MG63 (cell line): ENCODE data around the gene MS4A2. TPM values are rescaled to one million over a fixed set of nuclear protein-coding genes. Genes with fewer than 3 reads are reported as not detected.
"Not testable (repeated sequence)": the region's sequence is repeated elsewhere in the genome, so short reads cannot be mapped to it uniquely, and the experiment has no call there.

Experiments used
- DNase-seq: peaks from one replicate; pipeline ENCODE4 v3.0.0-alpha.2; 2020
- H3K27me3 ChIP-seq: fragments of 250-450 bp; sonication (Bioruptor Pico); 2 replicates; pipeline ENCODE4 v1.5.1; 2020; ENCODE audit warnings: mild to moderate bottlenecking, moderate library complexity
- H3K36me3 ChIP-seq: fragments of 250-450 bp; sonication (Bioruptor Pico); 2 replicates; pipeline ENCODE4 v1.5.1; 2020; ENCODE audit warnings: mild to moderate bottlenecking, moderate library complexity
- H3K4me3 ChIP-seq: fragments of 250-450 bp; sonication (Bioruptor Pico); 2 replicates; pipeline ENCODE4 v1.5.1; 2020; ENCODE audit warnings: mild to moderate bottlenecking, moderate library complexity
- H3K9me3 ChIP-seq: fragments of 250-450 bp; sonication (Bioruptor Pico); 2 replicates; pipeline ENCODE4 v1.5.1; 2020; ENCODE audit warnings: mild to moderate bottlenecking, moderate library complexity
- total RNA-seq: library from RNA; depleted of rRNA; stranded (reverse); fragments of >200 nt; shearing (Covaris generic); gene quantifications from 2 replicates; pipeline ENCODE4 v1.2.3, GENCODE V29; 2014; ENCODE audit warnings: low replicate concordance

MS4A2 gene
- total RNA-seq, 1 experiment from 2014 or later: not detected

GRCh38 chr11:60087239-60087638 is 1.2 kb upstream of the MS4A2 start:
- Histone ChIP-seq H3K4me3 (no peak overlapping the region), H3K36me3 (no peaks in the 10 kb centered on the region), H3K27me3 (no peaks in the 10 kb centered on the region), H3K9me3 (no peaks in the 10 kb centered on the region)
- no peak for DNase-seq

GRCh38 chr11:60095477-60096120 is 7.1 kb downstream of the MS4A2 start:
- no peaks in the 10 kb centered on the region for H3K9me3 ChIP-seq
- no peak for DNase-seq
- no peak overlapping the region for H3K4me3 ChIP-seq
- no peaks in the 10 kb centered on the region for H3K27me3 ChIP-seq
- no peaks in the 10 kb centered on the region for H3K36me3 ChIP-seq

- no peak for DNase-seq
- H3K9me3 ChIP-seq: no peaks in the 10 kb centered on the region
- H3K36me3 ChIP-seq: no peaks in the 10 kb centered on the region
- no peak overlapping the region for H3K4me3 ChIP-seq
- H3K27me3 ChIP-seq: no peaks in the 10 kb centered on the region
These were observed 8.7 kb downstream of the MS4A2 start for GRCh38 chr11:60097189-60097588.

GRCh38 chr11:60098508-60098907 is 10.0 kb downstream of the MS4A2 start:
- H3K27me3 ChIP-seq: no peaks in the 10 kb centered on the region
- H3K36me3 ChIP-seq: no peaks in the 10 kb centered on the region
- no peak for DNase-seq
- no peaks in the 10 kb centered on the region for H3K9me3 ChIP-seq
- no peak overlapping the region for H3K4me3 ChIP-seq

- Histone ChIP-seq H3K27me3 (no peaks in the 10 kb centered on the region), H3K9me3 (no peaks in the 10 kb centered on the region), H3K4me3 (no peak overlapping the region), H3K36me3 (no peaks in the 10 kb centered on the region)
- no peak for DNase-seq
These were observed 12.1 kb downstream of the MS4A2 start for GRCh38 chr11:60100516-60100915.

- H3K4me3 ChIP-seq, DNase-seq, H3K9me3 ChIP-seq, H3K36me3 ChIP-seq, H3K27me3 ChIP-seq: not testable (repeated sequence)
These were observed 12.9 kb downstream of the MS4A2 start for GRCh38 chr11:60101368-60101767.

- H3K9me3 ChIP-seq, DNase-seq, H3K4me3 ChIP-seq, H3K27me3 ChIP-seq, H3K36me3 ChIP-seq: not testable (repeated sequence)
These were observed 16.1 kb downstream of the MS4A2 start for GRCh38 chr11:60104471-60105115.

- H3K27me3 ChIP-seq: not testable (repeated sequence)
These were observed 20.2 kb downstream of the MS4A2 start for GRCh38 chr11:60108631-60109030.

GRCh38 chr11:60111793-60112192 is 23.3 kb downstream of the MS4A2 start:
- no peaks in the 10 kb centered on the region for H3K36me3 ChIP-seq
- no peak overlapping the region for H3K4me3 ChIP-seq
- no peak for DNase-seq
- H3K27me3 ChIP-seq: no peaks in the 10 kb centered on the region
- no peaks in the 10 kb centered on the region for H3K9me3 ChIP-seq

More at GRCh38 chr11:60108631-60109030, 20.2 kb downstream of the MS4A2 start:
- H3K4me3 ChIP-seq, H3K9me3 ChIP-seq, DNase-seq, H3K36me3 ChIP-seq: not testable (repeated sequence)

- H3K36me3 ChIP-seq: no peaks in the 10 kb centered on the region
- no peak overlapping the region for H3K4me3 ChIP-seq
These were observed 28.7 kb downstream of the MS4A2 start for GRCh38 chr11:60116996-60117790.

GRCh38 chr11:60118338-60118737 is 29.9 kb downstream of the MS4A2 start:
- H3K27me3 ChIP-seq: no peaks in the 10 kb centered on the region; the same call in 1 of the 2 replicates
- no peak for DNase-seq
- H3K36me3 ChIP-seq: no peaks in the 10 kb centered on the region

More at GRCh38 chr11:60116996-60117790, 28.7 kb downstream of the MS4A2 start:
- DNase-seq: no peak
- Histone ChIP-seq H3K9me3 (no peaks in the 10 kb centered on the region), H3K27me3 (no peaks in the 10 kb centered on the region; the same call in 1 of the 2 replicates)

GRCh38 chr11:60119710-60120109 is 31.2 kb downstream of the MS4A2 start:
- DNase-seq: no peak
- no peaks in the 10 kb centered on the region for H3K36me3 ChIP-seq
- no peaks in the 10 kb centered on the region; the same call in 1 of the 2 replicates for H3K27me3 ChIP-seq
- no peaks in the 10 kb centered on the region for H3K9me3 ChIP-seq
- H3K4me3 ChIP-seq: no peak overlapping the region

More at GRCh38 chr11:60118338-60118737, 29.9 kb downstream of the MS4A2 start:
- Histone ChIP-seq H3K9me3 (no peaks in the 10 kb centered on the region), H3K4me3 (no peak overlapping the region)

- no peaks in the 10 kb centered on the region; the same call in 1 of the 2 replicates for H3K27me3 ChIP-seq
- H3K9me3 ChIP-seq: no peaks in the 10 kb centered on the region
- H3K4me3 ChIP-seq: no peak overlapping the region
- no peaks in the 10 kb centered on the region for H3K36me3 ChIP-seq
- DNase-seq: peak; percentile 4
These were observed 32.8 kb downstream of the MS4A2 start for GRCh38 chr11:60121264-60121663.

- H3K36me3 ChIP-seq: no peaks in the 10 kb centered on the region
- no peaks in the 10 kb centered on the region for H3K27me3 ChIP-seq
- DNase-seq: no peak
- no peak overlapping the region for H3K4me3 ChIP-seq
- no peaks in the 10 kb centered on the region for H3K9me3 ChIP-seq
These were observed 34.1 kb downstream of the MS4A2 start for GRCh38 chr11:60122414-60123036.

GRCh38 chr11:60124802-60125432 is 36.5 kb downstream of the MS4A2 start:
- H3K36me3 ChIP-seq: no peaks in the 10 kb centered on the region
- no peaks in the 10 kb centered on the region for H3K27me3 ChIP-seq
- H3K9me3 ChIP-seq: no peaks in the 10 kb centered on the region
- no peak for DNase-seq
- no peak overlapping the region for H3K4me3 ChIP-seq

- Histone ChIP-seq H3K36me3 (no peaks in the 10 kb centered on the region), H3K27me3 (no peaks in the 10 kb centered on the region), H3K9me3 (no peaks in the 10 kb centered on the region), H3K4me3 (no peak overlapping the region)
- no peak for DNase-seq
These were observed 37.6 kb downstream of the MS4A2 start for GRCh38 chr11:60125956-60126585.
